HG03378 (cell line): ENCODE results near the gene KRTDAP.

Experiments used
- ATAC-seq: cut with Tn5 transposase; IDR thresholded peaks from one replicate; pipeline ENCODE4 v1.9.1; 2021; ENCODE audit warnings: mild to moderate bottlenecking, moderate library complexity; ENCODE audit not compliant: unreplicated experiment

Gene KRTDAP

DNA sequence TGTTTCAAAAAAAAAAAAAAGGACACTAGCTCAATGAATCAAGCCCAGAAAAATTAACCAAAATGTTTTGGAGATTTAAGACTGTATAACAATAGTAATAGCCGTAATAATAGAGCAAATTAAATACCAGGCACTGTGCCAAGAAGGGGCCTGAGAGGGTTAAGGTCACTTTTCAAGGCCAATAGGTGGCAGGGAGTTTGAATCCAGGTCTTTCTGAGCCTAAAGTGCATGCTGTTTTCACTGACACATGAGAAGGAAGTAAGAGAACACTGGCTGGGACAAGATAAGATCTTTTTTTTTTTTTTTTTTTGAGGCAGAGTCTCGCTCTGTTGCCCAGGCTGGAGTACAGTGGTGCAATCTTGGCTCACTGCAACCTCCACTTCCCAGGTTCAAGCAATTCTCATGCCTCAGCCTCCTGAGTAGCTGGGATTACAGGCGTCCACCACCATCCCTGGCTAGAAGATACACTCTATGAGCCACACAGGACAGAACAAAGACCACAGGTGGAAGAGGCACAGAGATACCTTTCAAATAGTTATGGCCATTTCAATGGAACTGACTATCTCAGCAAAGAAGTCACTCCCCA is 34.6 kb downstream of the KRTDAP start:
- ATAC-seq: no peak

DNA sequence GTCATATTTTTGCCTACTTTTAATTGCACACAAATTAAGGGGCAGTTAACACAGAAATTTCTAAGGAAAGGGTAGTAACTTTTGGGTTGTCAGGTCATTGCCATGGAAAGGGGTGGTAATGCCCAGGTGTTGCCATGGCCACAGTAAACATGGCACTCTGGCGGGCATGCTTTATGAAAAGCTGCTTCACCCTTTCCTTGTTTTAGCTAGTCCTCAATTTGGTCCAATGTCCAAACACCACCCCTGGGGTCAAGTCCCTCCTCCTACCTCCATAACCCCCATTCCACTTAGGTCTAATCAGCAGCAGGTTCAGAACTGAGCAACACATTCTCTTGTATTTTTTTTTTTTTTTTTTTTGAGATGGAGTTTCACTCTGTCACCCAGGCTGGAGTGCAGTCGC is 35.6 kb downstream of the KRTDAP start:
- no peak for ATAC-seq

DNA sequence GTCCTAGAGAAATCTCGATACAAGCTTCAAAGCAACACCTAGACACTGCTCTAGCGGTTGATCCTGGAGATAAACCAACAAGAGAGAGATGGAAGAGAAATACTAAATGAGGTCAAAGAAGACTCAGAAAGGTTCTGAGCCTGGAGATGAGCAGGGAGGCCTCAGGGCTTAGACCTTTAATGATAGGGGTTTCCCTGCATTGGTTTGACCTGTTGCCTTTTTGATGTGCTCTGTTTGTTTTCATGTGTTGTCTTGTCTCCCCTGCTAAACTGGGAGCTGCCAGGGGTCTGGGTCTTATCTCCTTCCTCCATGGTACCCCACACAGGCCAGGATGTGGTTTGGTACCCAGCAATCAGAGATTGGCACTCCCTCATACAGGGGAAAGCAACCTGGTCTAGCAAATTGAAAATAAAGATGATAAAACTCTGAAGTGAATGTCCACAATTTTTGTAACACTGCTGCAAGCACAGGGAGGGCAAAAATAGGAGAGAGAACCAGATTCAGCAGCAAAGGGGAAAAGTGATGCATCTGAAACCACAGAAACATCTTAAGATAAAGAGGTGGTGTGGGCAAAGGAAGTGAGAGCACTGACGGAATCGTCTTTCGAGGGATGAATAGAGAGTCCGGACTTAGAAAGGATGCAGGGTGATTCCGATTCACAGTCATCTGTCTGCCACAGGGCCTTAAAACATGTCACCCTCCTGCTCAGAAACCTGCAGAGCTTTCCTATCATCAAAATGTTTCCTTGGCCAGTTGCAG is 38.7 kb downstream of the KRTDAP start:
- ATAC-seq: no peak

DNA sequence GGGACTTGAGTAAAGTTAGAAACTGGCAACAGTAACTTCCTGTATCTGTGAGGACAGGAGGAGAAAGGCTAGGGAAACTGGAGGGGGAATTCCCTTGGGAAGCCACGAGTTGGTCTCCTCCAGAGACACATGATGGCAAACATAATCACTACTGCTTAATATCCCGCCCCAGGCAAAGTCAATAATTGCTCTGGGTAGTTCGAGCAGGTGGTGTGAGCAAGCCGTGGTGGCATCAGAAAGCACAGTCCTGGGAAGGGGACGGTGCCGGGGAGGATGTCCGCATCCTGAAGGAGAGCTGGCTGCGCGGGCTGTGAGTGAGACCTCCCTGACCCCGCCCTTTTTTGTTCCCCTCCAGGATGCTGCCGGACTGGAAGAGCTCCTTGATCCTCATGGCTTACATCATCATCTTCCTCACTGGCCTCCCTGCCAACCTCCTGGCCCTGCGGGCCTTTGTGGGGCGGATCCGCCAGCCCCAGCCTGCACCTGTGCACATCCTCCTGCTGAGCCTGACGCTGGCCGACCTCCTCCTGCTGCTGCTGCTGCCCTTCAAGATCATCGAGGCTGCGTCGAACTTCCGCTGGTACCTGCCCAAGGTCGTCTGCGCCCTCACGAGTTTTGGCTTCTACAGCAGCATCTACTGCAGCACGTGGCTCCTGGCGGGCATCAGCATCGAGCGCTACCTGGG is 40.8 kb downstream of the KRTDAP start:
- ATAC-seq: no peak

DNA sequence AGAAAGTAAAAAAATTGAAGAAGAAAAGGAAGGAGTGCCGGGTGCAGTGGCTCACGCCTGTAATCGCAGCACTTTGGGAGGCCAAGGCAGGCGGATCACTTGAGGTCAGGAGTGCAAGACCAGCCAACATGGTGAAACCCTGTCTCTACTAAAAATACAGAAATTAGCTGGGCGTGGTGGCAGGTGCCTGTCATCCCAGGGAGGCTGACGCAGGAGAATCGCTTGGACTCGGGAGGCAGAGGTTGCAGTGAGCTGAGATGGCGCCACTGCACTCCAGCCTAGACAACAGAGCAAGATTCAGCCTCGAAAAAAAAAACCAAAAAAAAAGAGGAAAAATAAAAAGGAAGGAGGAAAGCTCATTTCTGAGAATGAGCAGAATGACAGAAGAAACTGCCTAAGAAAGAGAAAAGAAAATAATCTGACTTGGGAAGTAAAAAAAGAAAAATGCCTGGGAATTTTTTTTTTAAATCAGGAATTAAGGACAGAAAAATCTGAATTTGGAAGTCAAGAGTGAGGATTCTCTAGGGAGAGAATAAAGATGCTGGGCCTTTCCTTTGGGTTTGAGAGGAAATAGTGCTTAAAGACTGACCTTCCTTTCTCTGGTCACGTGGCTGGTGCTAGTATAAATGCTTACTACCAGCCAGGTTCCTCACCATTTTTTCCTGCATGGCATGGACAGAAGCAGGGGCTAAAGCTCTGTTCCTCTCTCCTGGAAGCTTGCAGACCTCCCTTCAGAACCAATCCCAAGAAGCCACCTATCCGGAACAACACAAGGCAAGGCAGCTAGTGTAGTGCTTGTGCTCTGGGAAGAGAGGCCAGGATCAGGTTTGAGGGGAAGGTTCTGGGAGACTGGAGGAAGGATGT is 42.4 kb downstream of the KRTDAP start, which contains the start of gene FFAR2:
TSS of gene FFAR2 (plus strand) at position 652 of the 864 bp plus-strand sequence. CDS start 1,458 bp downstream, outside the sequence.
- ATAC-seq: no peak

DNA sequence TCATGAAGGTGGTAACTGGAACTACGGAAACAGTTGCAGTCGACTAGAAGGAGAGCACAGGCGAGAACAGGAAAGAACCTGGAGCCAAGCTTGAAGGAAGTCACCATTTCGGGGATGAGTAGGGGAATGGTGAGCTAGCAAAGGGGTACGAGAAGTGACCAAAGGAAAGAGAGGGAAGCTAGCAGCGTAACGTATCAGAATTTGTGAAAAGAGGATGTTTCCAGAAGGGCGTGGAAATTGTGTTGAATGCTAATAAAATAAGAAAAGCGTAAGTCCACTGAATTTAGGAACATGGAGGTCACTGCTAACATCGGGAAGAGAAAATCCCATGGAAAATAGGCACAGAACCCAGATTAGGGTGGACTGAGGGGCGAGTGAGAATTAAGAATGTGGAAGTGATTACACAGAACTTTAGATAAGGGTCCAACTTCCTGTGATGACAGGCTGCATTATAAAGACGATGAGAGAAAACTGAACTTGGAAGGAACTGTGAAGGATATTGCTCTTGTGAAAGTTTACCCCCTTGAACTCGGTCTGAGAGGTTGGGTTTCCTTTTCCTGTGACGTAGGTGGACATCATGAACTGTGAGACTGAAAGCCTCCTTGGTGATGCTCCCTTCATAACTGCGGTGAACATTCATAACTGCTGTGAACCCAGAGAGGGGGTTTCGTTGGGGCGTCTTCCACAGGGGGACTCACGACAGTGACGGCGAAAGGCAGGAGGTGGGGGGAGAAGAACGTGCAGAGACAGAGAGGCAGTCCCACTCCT is 44.3 kb downstream of the KRTDAP start:
- ATAC-seq: no peak

DNA sequence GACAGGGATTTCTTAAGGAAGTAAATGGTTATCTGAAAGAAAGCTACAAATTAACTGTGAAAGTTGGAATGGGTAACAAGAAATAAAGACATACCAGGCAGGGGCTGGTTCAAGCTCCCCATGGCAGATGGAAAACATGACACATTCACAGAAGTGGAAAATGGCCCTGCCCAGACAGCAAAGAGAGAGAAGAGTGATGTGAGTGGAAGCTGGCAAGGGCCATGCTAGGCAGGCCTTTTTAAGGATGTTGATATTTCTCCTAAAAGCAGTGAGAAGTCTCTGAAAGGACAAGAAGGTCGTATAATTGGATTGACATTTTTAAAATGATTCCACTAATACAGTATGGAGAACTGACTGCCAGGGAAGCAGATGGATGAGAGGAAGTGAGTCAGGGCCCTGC is 45.5 kb downstream of the KRTDAP start:
- ATAC-seq: no peak

DNA sequence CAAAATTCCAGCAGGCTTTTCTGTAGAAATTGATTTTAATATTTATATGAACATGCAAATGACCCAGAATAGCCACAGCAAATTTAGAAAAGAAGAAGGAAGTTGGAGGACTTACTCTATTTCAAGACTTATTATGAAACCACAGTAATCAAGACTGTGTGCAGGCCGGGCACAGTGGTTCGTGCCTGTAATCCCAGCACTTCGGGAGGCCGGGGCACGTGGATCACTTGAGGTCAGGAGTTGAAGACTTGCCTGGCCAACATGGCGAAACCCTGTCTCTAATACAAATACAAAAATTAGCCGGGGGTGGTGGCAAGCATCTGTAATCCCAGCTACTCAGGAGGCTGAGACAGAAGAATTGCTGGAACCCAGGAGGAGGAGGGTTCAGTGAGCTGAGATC is 48.2 kb downstream of the KRTDAP start:
- ATAC-seq: no peak

DNA sequence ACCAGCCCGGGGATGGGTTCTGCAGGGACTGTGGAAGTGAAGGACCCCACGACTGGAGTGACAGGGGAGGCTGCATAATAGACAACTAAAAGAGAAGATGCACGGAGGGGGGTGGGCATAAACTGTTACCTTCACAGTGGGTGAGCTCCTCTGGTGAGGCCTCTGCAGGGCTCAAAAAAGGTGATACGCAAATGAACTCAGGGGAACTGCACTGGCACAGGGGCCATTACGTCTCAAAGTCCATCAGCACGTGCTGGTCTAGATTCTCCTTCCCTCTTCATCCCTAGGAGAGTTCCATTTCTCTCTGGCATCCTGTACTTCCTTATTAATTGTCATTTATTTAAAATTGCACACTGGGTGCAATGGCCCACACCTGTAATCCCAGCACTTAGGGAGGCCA is 50.3 kb downstream of the KRTDAP start:
- no peak for ATAC-seq

DNA sequence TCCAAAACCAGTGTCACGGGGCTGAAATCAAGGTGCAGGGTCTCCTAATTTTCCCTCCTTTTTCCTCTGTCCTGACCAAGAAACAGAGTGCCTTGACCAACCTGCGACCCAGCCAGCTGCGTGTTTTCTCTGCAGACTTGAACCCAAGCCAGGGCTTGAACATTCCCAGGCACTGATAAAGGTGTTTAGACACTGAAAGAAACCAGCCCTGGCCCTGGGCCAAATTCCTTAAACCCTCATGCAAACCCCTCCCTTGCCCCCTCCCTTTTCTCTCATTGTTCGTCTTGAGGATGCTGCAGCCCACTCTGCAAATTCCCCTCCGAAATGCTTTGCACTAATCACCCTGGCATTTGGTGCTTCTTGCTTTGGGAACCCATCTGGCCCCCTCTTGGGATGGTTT is 51.7 kb downstream of the KRTDAP start:
- ATAC-seq: no peak

DNA sequence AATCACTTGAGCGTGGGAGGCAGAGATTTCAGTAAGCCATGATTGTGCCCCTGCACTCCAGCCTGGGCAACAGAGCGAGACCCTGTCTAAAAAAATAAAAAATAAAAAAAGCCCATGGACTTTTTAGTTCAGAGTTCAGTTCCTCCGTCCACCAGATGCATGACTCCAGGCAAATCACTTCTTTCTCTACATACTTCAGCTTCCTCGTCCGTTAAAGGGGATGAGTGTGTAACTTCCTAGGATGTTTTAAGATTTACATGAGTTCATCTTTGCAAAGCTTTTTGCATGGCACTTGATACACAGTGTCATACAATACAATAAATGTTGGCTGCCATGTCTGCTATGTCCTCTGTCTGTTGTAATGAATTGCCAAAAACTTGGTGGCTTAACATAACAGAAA is 52.2 kb downstream of the KRTDAP start:
- no peak for ATAC-seq

DNA sequence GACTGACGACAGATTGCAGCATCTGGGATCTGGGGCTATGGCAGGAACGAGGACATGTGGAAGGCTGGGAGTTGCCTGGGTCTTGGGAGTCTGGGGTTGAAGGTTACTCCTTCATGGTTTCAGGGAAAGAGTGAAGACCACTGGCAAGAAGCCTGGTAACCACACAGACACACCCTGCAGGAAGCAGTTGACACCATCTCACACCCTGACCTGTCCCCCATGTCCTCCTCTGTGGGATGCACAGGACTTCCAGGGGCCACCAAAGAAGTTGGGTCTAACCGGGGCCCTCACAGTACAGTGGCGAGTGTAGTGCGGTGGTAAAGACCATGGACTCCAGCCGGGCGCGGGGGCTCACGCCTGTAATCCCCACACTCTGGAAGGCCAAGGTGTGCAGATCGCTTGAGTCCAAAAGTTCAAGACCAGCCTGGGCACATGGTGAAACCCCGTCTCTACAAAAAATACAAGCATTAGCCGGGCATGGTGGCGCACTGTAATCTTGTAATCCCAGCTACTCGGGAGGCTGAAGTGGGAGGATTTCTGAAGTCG is 52.8 kb downstream of the KRTDAP start:
- ATAC-seq: no peak
